ENCODE measurements around the gene TENT4B.

The TENT4B gene

GRCh38 chr16:50246299-50247122, 93.4 kb downstream of the TENT4B start:
- TF ChIP-seq CTCF (IDR thresholded peaks at IDR 0.05; ENCODE audit: low read depth, low read length): no peak
- no peak for DNase-seq (ENCODE audit: extremely low read depth, low read depth)

GRCh38 chr16:50247123-50247905, 94.2 kb downstream of the TENT4B start:
- no peak for DNase-seq (ENCODE audit: extremely low read depth, low read depth)
- no peak for TF ChIP-seq CTCF (IDR thresholded peaks at IDR 0.05; ENCODE audit: low read depth, low read length)

DNA sequence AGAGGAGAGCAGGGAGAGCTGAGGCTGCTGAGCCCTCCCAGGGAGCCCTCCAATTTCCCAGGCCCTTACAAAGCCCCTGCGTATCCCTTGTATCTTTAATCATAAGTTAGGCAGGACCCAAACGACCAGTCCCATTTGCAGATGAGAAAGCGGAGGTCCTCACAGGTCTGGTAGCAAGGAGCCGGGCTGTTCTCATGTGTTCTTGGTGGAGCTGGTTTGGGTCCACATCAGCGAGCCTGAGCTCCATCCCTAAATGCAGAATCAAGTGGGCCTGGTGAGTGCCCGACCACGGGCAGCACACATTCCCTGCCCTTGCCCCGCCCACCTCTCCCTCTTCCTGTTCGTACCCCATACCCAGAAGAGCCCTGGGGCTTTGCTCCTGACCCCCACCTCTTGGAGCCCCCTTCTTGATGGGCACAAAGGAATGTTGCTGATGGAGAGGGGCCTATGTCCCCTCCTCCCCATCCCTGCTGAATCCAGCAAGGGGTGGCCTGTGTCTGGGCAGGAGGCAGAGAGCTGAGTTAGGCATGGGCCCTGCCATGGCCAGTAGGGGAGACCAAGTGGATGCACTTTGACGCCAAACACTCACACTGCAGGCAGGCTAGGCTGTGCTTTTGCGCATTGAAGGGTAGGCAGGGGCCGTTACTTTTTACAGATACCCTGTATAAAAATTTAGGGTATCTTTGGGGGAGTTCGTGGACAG, 95.0 kb downstream of the TENT4B start:
- TF ChIP-seq CTCF (IDR thresholded peaks at IDR 0.05; ENCODE audit: low read depth, low read length): no peak
- no peak for DNase-seq (ENCODE audit: extremely low read depth, low read depth)

DNA sequence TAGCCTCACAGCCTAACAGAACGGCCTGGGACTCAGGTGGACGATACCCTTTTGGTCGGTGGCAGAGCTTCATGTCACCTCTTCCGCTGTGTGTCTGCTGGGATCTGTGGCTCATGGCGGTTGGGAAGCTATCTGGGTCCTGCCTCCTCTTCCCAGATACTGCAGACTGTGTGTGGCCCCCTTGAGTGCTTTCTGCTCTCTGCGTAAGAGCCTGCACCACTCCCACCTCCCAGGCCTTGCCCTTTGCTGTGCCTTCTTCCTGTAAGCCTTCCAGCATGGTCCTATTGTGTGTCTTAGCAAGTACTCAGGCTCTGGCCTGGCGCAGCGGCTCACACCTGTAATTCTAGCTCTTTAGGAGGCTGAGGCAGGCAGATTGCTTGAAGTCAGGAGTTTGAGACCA, 95.7 kb downstream of the TENT4B start:
- no peak for DNase-seq (ENCODE audit: extremely low read depth, low read depth)
- no peak for TF ChIP-seq CTCF (IDR thresholded peaks at IDR 0.05; ENCODE audit: low read depth, low read length)

DNA sequence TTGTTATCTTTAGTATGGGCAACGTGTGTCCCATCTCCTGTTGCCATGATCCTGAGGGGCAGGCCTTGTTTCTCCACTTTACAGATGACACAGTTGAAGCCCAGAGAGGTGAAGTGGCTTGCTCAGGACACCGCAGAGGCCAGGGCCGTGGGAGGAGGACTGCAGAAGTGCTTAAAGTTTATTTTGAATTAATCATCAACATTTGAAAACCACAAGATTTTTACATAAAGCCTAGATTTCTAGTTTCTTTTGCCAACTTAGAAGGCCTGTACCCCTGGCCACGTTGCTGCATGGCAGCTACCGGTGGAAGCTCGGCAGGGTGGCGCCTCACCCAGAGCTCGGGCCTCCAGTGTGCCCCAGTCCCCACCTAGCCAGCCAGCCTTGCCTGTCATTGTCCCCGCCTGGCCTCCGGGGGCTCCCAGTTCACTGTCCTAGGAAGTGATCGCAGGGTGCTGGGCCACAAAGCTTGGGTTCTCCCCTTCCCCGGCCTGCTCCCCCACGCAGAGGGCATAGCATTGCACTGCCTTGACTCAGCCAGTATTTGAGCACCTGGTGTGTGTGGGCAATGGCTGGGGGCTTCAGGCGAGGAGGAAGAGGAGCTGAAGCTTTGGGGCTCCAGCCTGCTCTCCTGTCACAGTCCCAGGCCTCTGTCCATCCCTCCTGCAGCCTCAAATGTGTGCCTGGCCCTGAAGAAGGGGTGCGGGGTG, 98.4 kb downstream of the TENT4B start:
- DNase-seq (ENCODE audit: extremely low read depth, low read depth): no peak
- no peak for TF ChIP-seq CTCF (IDR thresholded peaks at IDR 0.05; ENCODE audit: low read depth, low read length)

DNA sequence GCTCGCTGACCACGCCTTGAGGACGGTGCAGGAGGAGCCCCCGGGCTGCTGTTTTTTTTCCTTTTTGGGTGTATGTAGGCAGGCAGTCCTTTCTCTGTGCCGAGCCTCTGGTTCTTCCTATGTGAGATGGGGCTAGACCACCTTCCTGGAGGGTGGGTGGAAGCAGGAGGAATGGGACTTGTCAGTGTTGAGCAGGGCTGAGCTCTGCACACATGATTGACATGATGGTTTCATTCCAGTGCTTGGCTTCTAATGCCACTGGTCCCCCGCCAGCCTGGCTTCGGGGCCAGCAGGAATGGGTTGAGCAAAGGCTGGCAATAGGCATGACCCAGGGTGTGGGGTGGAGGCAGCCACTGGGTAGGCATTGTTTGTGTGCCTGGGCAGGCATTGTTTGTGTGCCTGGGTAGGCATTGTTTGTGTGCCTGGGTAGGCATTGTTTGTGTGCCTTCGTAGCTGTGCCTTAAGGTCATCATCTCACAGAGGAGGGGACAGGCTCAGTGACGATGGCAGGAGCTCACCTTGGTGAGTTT, 99.0 kb downstream of the TENT4B start:
- no peak for TF ChIP-seq CTCF (IDR thresholded peaks at IDR 0.05; ENCODE audit: low read depth, low read length)
- no peak for DNase-seq (ENCODE audit: extremely low read depth, low read depth)

Data from AG09319 (cell line).